Right ventricle myocardium superior (tissue), 1 donor: Measurements from ENCODE around the gene FOXR1. TPM values are rescaled to one million over a fixed set of nuclear protein-coding genes. Genes with fewer than 3 reads are reported as not detected.

Experiments used
- ATAC-seq: fragments of 200-7000 bp; cut with Tn5 transposase; one replicate; pipeline ENCODE4 v1.9.1; 2020; ENCODE audit warnings: mild to moderate bottlenecking; ENCODE audit not compliant: poor library complexity
- DNase-seq: peaks from one replicate; pipeline ENCODE4 v3.0.0-alpha.2; 2020
- intact Hi-C: fragments of 100-400 bp; cut with DNase I; formaldehyde crosslinking; loops from one replicate; pipeline ENCODE4 v1.11.2; 2022
- total RNA-seq: library from RNA; stranded (reverse); fragmentation: NEBNext Ultra II Directional; extraction: Animal tissue kit (Norgen Biotek cat#: 25700); gene quantifications from one replicate; pipeline ENCODE4 v1.2.1, GENCODE V29; 2021
- donor health status: DM: no; HTN: yes; CAD: no; lungs with severe emphysema.

FOXR1 gene
- total RNA-seq, 1 donor from 2014 or later: not detected

DNA sequence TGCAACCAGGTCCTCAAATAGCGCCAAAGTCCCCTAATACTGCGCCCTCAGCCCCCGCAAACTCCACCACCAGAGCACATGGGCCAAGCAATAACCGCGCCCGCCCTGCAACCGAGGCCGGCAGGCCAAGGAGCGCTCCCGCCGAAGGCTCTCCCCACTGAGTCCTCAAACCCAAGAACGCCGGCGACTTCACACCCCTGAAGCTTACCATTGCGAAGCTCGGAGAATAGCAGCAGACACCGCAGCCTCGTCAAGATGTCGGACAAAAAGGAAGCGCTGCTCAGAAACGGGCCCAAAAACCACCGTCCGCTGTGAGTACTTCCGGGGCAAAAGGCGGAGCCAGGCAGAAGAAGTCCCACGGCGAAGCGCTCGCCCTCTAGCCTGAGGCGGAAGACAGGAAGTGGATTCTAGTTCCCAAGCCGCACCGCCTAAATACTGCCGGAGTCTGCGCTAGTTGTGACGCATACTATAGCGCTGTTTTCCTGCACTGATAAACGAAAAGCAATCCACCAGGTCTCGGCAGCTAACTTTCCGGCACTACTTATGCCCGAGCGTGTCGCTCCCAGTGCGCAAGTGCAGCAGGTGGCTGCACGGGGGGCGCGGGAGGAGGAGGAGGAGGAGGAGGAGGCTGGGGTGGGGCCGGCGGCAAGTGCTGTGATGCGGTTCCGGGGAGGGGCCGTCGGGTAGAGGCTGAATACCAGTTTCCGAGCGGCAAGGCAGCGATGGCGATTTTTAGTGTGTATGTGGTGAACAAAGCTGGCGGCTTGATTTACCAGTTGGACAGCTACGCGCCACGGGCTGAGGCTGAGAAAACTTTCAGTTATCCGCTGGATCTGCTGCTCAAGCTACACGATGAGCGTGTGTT, 46.7 kb downstream of the FOXR1 start, which contains the start of the genes RPS25 and TRAPPC4:
Gene RPS25, minus strand, starts transcription at position 270 of the 865 bp plus-strand sequence. Its CDS starts 59 bp downstream, at position 211.
Gene TRAPPC4, plus strand, starts transcription at position 693 of the 865 bp plus-strand sequence. Its CDS starts 30 bp downstream, at position 723.
- peak; percentile 97 for ATAC-seq
- peak; percentile 97 for DNase-seq
- intact Hi-C loops: loop anchor here (2.0 kb wide), 1 partner anchor 20 kb away; the partner anchor contains the start of gene CENATAC

DNA sequence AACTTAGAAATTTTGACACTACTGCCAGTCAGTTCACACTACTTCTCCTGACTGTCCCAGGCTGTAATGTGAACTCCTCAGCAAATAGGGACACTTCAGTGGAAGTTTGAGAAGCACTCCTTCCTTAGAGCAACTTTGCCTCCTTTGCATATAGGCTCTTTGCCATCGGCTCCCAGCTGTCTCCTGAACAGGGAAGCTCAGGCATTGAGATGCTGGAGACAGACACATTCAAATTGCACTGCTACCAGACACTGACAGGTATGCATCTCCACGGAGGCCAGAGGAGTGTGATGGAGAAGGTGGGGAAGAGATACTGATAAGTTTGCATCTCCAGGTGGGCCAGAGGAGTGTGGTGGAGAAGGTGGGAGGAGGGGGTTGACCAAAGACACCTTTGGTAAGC, 48.4 kb downstream of the FOXR1 start:
- ATAC-seq: no peak
- intact Hi-C loops: loop anchor here (2.0 kb wide), 1 partner anchor 21 kb away; the partner anchor contains the start of gene CENATAC
- no peak for DNase-seq

DNA sequence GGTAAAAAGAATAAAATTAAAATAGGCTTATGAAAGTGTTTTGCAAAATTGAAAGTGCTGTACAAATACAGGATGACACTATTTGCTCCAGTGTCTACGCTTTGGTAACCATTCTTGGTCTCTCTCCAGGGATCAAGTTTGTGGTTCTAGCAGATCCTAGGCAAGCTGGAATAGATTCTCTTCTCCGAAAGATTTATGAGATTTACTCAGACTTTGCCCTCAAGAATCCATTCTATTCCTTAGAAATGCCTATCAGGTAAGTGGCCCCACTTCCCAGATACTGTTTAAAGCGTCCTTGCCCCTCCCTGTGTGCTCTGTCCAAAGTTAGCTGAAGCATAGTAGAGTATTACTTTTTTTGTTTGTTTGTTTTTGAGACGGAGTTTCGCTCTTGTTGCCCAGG, 50.1 kb downstream of the FOXR1 start:
- no peak for DNase-seq
- ATAC-seq: no peak
- intact Hi-C loops: no loop called here

DNA sequence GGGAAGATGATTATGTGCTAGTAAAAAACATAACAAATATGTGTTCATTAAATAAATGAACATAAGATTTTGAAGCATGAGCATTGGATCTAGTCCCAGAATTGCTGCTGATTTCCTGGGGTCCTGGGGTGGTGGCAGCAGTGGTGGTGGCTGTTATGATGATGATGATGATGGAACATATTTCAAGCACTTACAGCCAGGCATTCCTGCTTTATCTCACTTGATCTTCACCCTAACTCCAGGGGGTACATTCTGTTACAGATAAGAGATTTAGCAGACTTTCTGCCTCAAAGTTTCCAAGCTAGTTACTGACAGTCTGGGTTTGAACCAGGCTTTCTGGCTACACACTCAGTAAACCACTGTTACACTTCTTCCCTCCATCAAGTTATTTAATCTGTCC, 52.2 kb downstream of the FOXR1 start:
- no peak for DNase-seq
- intact Hi-C loops: no loop called here
- no peak for ATAC-seq

DNA sequence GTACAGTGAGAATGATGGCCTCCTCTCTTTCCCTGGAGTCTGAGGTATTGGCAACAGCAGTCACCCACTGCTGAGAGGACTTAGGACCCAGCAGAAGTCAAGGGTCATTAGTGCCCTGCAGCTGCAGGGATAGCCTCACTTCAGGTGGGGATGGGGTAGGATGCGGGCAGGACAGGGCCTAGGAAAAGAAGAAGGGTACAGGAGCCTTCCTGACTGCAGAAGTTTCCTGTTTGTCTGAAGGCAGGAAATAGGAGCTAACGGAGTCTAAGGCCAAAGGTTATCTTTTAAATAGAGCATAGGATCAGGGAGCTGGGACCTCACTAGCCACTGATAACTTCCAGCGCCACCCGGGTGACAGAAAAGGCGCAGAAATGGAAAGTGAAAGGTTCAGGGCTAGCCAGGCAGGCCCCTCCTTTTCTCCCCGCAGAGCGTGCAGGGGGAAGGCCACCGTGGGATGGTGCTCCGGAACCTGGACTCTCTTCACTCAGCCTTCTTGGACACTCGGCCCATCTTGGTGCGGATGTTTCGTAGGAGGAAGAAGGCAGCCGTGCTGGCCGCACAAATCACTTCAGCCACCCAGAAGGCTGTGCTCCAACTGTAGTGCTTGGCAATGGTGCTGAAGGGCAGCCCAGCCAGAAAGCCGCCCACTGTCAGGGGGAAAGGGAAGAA, 53.0 kb downstream of the FOXR1 start:
- ATAC-seq (no peak), DNase-seq (no peak)
- intact Hi-C loops: no loop called here

DNA sequence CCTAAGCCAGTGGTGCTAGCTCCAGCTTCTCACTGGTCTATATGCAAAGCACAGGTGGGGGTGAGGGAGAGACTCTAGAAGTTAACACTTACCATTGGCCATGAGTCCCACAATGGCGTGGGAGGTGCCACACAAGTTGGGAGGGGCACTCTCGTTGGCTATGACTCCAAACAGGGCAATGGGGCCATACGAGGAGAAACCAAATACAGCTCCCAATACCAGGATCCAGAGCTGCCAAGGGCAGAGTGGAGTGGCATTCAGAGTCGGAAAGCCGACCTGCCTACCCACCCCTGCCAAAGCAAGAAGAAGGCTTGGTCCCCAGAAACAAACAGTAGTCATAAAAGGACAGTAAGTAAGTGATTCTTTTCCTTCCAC, 53.5 kb downstream of the FOXR1 start:
- intact Hi-C loops: no loop called here
- DNase-seq: no peak
- no peak for ATAC-seq

DNA sequence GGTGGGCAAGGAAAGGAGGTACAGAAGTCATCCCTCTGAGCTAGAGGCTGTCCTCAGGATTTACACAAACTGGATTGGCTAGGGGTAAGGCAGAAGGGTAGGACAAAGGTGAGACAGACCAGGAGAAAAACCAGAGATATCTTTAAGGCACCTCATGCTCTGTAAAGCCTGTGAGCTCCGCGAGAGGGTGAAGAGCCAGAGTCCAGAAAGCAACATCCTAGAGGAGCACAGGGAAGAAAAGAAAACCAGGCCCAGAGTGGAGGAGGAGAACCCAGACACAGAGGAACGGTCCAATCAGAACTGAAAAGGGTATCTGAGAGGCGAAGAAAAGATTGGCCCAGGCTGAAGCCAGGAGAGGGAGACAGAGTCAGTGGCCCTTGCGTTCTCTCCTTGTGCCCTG, 54.0 kb downstream of the FOXR1 start:
- ATAC-seq (no peak), DNase-seq (no peak)
- intact Hi-C loops: no loop called here

DNA sequence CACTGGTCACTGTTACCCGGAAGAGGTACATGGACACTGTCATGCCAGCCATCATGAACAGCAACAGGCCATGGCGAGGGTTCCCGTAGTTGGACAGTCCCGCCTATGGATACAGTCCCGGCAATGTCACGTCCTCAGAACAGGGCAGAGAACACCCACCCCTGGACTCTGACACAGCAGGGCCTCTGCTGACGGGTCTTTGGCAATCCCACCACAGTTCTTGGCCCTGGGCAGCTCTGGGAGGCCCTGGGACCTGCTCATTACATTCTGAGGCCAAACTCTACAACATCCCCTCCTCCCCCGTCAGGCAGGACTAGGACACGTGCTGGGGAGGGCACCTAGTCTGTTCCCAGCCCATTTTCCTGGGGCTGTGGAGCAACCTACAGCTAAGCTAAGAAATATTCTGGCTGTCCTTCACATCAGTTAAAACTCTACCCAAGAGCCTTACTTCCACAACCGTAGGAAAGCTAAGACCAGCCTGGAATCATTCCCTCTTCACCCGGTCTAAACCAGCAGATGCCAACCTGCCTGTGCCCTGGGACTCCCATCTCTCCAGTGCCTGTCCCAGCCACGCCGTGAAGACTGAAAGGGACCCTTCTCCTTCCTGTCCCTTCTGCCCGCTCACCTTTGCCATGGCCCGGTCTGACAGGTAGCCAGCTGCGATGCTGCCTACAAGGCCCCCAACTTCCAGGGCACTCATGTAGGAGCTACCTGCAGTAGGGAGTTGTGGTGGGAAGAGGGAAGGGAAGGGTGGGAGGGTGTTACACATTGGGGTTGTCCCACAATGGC, 54.6 kb downstream of the FOXR1 start:
- ATAC-seq: no peak
- no peak for DNase-seq
- intact Hi-C loops: no loop called here

DNA sequence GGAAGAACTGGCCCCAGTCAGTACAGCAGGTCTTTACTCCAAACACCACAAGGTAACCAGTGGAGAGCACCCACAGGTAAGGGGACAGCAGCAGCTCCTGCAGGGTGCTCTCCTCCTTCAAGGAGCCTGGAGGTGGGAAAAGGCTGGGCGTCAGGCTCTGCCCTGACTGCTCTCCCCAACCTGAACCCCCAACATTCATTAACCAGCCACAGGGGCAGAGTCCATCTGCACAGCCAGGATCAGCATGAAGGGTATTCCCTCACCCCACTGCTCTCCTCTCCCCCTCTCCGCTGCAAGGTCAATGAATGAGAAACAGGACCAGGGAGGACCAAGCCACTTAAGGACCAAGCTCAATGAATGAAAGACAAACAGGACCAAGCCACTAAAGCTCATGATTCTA, 55.4 kb downstream of the FOXR1 start:
- ATAC-seq (no peak), DNase-seq (no peak)
- intact Hi-C loops: no loop called here

DNA sequence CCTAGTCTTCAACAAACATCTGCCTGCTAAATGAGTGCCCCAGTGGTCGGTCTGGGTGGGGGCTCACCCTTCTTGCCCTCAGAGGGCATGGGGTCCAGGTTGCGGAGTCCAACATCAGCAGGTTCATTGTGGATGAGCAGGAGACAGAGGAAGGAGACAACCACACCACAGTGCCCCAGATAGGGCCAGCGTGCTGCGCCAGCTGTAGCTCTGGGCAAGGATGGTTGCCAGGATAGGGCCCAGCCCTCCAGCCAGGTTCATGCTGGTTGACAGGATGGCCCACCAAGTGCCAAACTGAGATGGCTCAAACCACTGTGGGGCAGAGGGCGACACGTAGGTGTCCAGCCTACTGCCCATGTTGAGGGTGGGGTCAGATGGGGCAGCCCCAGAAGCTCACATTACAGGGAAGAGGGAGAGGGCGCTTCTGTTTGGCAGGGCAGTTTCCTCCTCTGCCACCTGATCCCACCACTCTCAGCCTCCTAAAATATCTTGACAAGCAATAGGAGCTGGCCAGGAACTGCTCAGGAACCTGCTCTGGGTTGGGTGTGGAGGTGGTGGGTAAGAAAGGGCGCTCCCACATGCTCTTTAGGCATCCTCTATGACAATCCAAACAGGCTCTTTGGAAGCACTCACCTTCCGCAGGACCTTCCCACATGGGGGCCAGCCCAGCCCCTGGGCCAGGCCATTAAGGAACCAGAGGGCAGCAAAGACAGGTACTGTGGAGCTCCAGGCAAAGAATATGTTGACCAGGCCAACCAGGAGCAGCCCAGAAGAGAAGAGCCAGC, 56.2 kb downstream of the FOXR1 start:
- DNase-seq: no peak
- ATAC-seq: no peak
- intact Hi-C loops: no loop called here

DNA sequence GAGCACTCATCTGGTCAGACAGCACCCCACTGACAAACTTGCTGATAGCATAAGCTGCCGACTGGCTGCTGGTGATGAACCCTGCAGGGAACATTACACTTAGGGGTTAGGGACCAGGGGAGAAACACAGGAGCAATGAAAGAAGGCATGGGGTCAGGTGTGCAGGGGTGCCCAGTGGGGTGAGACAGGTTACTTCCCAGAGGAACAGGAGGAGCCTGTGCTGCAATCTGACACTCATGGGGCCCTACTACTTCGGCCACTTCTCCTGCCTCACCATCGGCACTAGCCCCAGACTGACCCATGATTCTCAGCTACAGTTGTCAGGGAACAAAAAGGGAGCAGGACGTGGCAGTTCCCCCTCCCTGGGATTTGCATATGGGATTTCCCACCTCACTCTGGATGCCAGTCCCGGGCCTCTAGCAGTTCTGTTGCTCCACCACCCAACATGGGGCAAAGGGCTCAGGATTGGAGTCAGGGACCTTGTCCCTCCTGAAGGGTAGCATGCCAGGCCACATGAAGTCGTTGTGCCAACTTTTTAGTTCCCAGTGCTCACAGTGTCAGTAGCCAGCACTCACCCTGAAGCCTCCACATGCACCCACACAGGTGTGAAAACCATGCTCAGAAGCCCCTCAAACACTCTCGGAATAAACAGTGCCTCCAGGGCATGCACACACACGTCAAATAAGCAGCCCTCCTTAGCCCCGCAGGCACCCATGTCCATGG, 56.9 kb downstream of the FOXR1 start:
- ATAC-seq (no peak), DNase-seq (no peak)
- intact Hi-C loops: no loop called here

DNA sequence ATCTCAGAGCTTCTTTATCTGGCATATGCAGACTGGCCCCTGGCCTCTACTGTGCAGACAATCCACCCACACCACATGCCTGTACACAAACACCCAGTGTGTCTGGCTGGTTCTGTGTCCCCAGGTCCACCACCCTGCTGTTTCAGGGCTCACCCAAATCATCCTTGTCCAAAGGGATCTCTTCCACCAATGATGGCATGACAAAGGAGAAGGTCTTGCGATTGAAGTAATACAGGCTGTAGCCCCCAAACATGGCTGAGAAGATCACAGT, 57.4 kb downstream of the FOXR1 start:
- no peak for ATAC-seq
- no peak for DNase-seq
- intact Hi-C loops: no loop called here

DNA sequence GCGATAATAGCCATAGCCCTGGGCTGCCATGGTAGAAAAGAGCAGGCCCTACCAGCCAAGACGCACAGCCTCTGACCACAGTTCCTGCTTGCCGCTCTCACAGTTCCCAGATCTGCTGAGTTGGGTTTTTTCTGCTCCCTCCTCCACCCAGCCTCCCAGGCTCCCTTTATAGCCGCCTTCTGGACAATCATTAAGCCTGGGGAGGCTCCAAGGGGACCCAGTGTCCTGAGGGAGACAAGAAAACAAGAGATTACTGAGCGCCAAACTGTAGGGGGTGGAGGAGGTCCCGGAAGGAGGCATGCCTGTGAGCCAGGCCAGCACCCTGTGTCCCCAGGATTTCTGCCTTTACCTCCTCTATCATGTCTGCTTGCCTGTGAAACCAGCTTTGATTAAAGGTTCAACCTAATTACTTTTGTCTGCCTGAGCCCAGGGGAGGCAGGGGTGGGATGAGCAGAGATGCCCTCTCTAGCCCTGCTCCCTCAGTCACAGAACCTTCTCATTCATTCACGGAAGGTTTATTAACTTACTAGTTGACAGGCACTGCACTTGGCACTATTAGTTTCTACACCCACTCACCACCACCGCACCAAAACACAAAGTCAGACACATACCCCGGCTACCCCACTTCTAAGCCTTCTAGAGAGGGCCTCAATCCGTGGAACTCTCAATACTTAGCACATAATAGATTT, 57.9 kb downstream of the FOXR1 start:
- intact Hi-C loops: no loop called here
- ATAC-seq: peak; percentile 23
- no peak for DNase-seq

DNA sequence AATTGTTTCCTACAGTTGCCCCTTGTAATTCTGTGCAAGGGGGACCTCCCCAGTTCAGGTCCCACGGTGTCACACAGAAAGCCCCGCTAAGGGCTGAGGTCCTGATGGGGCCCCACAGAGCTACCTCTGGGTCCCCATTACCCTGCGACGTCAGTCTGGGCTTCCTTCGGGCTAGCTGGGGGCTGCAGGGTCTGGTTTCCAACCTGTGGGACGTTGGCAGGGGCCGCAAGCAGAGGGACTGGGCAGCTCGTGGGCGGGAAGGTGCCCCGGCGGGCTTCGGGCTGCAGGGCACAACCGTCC, 58.4 kb downstream of the FOXR1 start:
- ATAC-seq (no peak), DNase-seq (no peak)
- intact Hi-C loops: no loop called here

DNA sequence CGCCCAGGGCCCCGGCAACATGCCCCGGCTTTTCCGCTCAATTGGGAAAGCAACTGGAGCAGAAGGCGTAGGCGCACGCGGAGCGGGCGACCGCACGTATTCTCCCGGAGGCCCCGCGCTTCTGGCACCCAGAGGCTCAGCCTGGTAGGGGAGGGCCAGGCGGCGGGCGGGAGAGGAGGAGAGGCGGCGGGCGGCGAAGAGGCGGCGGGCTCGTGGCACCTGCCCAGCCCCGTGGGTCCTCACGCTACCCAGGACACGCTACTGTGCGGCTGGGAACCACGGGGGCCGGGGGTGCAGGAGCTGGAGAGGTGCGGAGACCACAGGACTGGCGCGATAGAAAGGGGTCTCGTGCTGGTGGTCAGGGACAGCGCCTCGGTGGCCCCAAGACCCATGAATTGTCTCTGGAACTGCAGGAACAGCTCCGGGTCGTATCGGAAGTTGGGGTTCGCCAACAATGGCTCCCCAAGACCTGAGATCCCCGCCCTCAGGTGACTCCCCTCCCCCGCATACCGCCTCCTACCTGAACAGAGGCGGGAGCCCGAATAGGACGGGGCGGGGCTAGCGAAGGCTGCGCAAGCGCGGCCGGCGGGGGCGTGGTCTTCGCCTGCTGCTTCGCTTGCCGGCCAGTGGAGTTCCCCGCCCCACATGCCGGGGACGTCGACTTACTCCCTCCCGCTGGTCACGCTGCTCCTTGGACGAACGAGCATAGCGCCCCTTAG, 58.9 kb downstream of the FOXR1 start, which contains the start of gene SLC37A4:
Gene SLC37A4, minus strand, starts transcription at position 549 of the 719 bp plus-strand sequence.
- peak; percentile 99 for DNase-seq
- ATAC-seq: peak; percentile 98
- intact Hi-C loops: no loop called here
